Retinal pigment epithelial cell (primary cell): ENCODE measurements around the gene BCL2L14.
"Not testable (repeated sequence)": the region's sequence is repeated elsewhere in the genome, so short reads cannot be mapped to it uniquely, and the experiment has no call there.

Source experiments
- DNase-seq: peaks from one replicate; pipeline ENCODE4 v3.0.0-alpha.2; 2010; ENCODE audit warnings: low read depth
- H3K4me3 ChIP-seq: 2 replicates; pipeline ENCODE4 v1.5.1; 2011; ENCODE audit warnings: mild to moderate bottlenecking, low read length, control low read depth, moderate library complexity
- TF ChIP-seq, protein P1 (sequence below): conservative IDR thresholded peaks from 2 replicates; pipeline ENCODE4 v1.5.1; 2011; ENCODE audit warnings: low read depth, low read length, control low read depth, inconsistent platforms

Gene BCL2L14

GRCh38 chr12:12126551-12126950, 55.8 kb downstream of the BCL2L14 start:
- TF ChIP-seq, protein P1, sequence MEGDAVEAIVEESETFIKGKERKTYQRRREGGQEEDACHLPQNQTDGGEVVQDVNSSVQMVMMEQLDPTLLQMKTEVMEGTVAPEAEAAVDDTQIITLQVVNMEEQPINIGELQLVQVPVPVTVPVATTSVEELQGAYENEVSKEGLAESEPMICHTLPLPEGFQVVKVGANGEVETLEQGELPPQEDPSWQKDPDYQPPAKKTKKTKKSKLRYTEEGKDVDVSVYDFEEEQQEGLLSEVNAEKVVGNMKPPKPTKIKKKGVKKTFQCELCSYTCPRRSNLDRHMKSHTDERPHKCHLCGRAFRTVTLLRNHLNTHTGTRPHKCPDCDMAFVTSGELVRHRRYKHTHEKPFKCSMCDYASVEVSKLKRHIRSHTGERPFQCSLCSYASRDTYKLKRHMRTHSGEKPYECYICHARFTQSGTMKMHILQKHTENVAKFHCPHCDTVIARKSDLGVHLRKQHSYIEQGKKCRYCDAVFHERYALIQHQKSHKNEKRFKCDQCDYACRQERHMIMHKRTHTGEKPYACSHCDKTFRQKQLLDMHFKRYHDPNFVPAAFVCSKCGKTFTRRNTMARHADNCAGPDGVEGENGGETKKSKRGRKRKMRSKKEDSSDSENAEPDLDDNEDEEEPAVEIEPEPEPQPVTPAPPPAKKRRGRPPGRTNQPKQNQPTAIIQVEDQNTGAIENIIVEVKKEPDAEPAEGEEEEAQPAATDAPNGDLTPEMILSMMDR = no peak
- H3K4me3 ChIP-seq = no peak overlapping the region
- no peak for DNase-seq

DNA sequence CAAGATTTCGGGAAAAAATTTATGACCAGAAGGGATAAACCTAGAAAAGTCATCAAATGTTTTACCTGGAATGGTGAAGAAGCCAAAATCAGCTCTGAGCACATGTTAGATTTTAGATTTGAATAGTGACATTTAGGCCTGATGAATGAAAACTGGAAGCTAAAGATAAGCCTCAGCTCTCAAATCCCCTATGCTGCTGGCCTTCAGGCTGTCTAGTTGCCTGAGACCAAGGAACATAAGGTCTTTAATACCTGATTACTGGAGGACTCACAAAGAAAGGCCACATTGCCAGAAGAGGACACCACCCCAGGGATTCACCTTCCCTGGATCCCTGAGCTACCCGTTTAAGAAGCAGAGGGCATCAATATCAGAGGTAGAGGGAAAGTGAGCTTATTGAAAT, 56.6 kb downstream of the BCL2L14 start:
- TF ChIP-seq, protein P1 = no peak
- no peak for DNase-seq

DNA sequence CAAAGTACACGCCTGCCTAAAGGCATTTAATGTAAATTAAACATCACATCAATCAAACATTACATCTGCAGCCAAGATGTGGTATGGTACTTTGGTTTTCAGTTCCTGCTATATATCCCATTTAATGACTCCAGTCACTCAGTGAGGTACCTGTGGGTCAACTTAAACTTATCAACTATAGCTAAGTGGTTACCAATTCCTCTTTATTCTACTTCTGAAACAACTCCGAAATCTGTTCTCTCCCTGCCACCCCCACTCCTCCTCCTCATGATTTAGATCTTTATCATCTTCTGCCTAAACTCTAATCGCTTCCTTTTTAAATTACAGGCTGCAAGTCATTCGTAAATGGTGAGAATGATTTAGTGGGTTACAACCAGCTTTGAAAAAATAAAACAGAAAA, 57.9 kb downstream of the BCL2L14 start:
- TF ChIP-seq, protein P1 = no peak
- no peak overlapping the region for H3K4me3 ChIP-seq
- no peak for DNase-seq

More for the DNA sequence above, 56.6 kb downstream of the BCL2L14 start:
- no peak overlapping the region for H3K4me3 ChIP-seq

- DNase-seq = no peak
- no peak overlapping the region for H3K4me3 ChIP-seq
- TF ChIP-seq, protein P1 = no peak
Measured at GRCh38 chr12:12133259-12133658, 62.5 kb downstream of the BCL2L14 start.

DNA sequence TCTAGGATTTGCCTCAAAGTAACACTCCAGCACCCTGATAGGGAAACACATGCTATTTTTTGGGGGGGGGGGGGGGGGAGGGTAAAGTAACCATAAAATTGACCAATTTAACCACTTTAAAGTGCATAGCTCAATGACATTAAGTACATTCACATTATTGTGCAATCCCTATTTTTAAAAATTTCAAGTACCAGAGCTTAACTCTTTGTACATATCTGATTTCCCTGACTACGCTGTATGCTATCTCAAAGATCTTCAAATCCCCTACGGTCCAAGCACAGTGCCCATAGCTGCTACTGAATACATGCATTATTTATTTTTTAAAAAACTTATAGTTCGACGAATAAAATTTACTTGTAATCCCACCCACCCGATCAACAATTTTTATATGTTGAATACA, 63.0 kb downstream of the BCL2L14 start:
- TF ChIP-seq, protein P1 = no peak
- no peak for DNase-seq
- no peak overlapping the region for H3K4me3 ChIP-seq

DNA sequence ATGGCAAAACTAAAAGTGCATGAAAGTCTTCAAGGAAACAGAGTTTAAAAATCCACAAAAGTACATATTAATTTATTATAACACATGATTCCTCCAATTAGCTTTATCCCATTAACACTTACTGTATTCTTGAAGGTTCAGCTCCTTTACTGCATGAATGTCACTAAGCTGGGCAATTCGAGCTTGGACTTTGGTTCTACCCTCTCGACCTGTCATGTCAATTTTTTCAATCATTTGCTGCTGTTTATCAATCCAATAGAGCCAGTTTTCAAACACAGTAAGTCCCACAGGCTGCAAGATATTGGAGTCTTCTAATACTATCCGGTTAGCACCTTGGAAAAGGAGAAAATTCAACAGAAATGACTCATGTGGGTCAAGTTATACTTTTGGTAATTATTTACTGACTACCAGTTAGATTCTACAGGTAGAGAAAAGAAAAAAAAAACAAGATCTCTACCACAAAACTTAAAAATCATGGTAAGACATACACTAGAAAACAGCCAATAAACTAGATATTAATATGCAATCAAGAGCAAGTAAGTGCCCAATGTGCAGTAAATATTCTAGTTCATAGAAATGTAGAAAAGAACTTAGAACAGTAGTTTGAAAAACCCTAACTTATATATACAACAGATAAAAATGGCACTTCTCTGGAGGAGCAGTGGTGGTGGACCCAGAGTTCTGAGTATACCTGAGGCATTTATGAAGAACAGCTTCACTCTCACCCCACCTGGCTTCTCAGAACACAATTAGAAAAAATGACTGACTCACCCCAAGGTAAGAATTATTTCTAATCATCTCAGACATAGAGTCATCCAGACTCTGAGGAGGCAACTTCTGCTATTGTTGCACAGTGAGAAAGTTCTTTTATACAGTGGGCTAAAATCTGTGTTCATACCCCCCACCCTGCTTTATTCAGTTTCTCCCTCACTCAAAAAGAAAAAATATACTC, 67.7 kb downstream of the BCL2L14 start:
- TF ChIP-seq, protein P1 = no peak
- H3K4me3 ChIP-seq = no peak overlapping the region
- no peak for DNase-seq

DNA sequence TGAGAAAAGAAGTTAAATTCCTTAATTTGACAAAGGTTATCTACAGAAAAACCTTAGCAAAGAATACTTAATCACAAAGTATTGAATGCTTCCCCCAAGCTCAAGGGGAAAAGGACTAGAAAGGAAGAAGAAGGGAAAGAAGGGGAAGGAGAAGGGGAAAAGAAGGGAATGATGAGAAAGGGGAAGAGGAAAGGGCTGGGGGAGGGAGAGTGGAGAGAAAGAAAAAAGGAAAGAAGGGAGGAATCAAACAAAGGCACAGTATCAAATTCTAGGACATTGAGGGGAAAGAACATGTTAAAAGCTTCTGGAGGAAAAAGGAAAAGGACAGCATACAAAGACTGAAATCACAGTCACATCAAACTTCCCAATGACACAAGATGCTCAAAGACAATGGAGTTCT, 70.3 kb downstream of the BCL2L14 start:
- H3K4me3 ChIP-seq = no peak overlapping the region
- TF ChIP-seq, protein P1 = no peak
- DNase-seq = no peak

DNA sequence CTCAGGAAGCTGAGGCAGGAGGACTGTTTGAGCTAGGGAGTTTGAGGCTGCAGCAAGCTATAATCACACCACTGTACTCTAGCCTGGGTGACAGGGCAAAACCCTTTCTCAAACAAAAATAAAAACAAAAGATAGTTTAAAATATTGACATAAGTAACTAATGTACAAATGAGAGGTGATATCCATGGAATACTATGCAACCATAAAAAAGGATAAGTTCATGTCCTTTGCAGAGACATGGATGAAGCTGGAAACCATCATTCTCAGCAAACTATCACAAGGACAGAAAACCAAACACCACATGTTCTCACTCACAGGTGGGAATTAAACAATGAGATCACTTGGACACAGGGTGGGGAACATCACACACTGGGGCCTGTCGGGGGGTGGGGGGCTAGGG, 73.8 kb downstream of the BCL2L14 start:
- not testable (repeated sequence) for H3K4me3 ChIP-seq, DNase-seq
